T follicular helper cell (primary cell): Measurements from ENCODE around the gene SLC25A33.
"Not testable (repeated sequence)": the region's sequence is repeated elsewhere in the genome, so short reads cannot be mapped to it uniquely, and the experiment has no call there.

ENCODE experiments used
- DNase-seq: peaks from one replicate; pipeline ENCODE4 v3.0.0-alpha.2; 2020; ENCODE audit warnings: low read depth

SLC25A33 gene

GRCh38 chr1:9621032-9621431 is 81.8 kb downstream of the SLC25A33 start:
- no peak for DNase-seq

GRCh38 chr1:9624081-9624480 is 84.8 kb downstream of the SLC25A33 start:
- no peak for DNase-seq

- not testable (repeated sequence) for DNase-seq
Observed at GRCh38 chr1:9625030-9625429, 85.8 kb downstream of the SLC25A33 start.

- no peak for DNase-seq
Observed at GRCh38 chr1:9626201-9626608, 86.9 kb downstream of the SLC25A33 start.

- DNase-seq = peak; percentile 53
Observed at GRCh38 chr1:9628541-9629444, 89.5 kb downstream of the SLC25A33 start.

GRCh38 chr1:9629445-9630201 is 90.4 kb downstream of the SLC25A33 start:
- peak; percentile 55 for DNase-seq

GRCh38 chr1:9630331-9631111 is 91.3 kb downstream of the SLC25A33 start:
- no peak for DNase-seq

GRCh38 chr1:9631613-9632012 is 92.3 kb downstream of the SLC25A33 start:
- DNase-seq = no peak

GRCh38 chr1:9633493-9633892 is 94.2 kb downstream of the SLC25A33 start:
- DNase-seq = no peak

- DNase-seq = no peak
Observed at GRCh38 chr1:9634582-9634981, 95.3 kb downstream of the SLC25A33 start.
